Amniotic stem cell (primary cell): Measurements from ENCODE around the gene ZNF587B.
"Not testable (repeated sequence)": the region's sequence is repeated elsewhere in the genome, so short reads cannot be mapped to it uniquely, and the experiment has no call there.

Experiments used
- DNase-seq: peaks from one replicate; lab custom pipeline; 2025; lab: John Stamatoyannopoulos, UW

ZNF587B gene

GRCh38 chr19:57830071-57830602 is at the start of gene ZNF587B:
Gene ZNF587B (plus strand): TSS chr19:57830299. CDS start chr19:57830529, 230 bp downstream.
- no peak for DNase-seq

- DNase-seq, result no peak
Observed at GRCh38 chr19:57786286-57786685, 43.8 kb upstream of the ZNF587B start.

GRCh38 chr19:57786906-57787305 is 43.2 kb upstream of the ZNF587B start:
- DNase-seq, result no peak

- no peak for DNase-seq
Observed at GRCh38 chr19:57788114-57788692, 41.9 kb upstream of the ZNF587B start.

GRCh38 chr19:57789288-57789687 is 40.8 kb upstream of the ZNF587B start:
- DNase-seq, result no peak

GRCh38 chr19:57796580-57796979 is 33.5 kb upstream of the ZNF587B start:
- not testable (repeated sequence) for DNase-seq

- no peak for DNase-seq
Observed at GRCh38 chr19:57800696-57801095, 29.4 kb upstream of the ZNF587B start.

GRCh38 chr19:57802269-57802668 is 27.8 kb upstream of the ZNF587B start:
- DNase-seq, result no peak

- no peak for DNase-seq
Observed at GRCh38 chr19:57803265-57803593, 26.9 kb upstream of the ZNF587B start.

- peak; percentile 29 for DNase-seq
Observed at GRCh38 chr19:57803594-57804325, 26.3 kb upstream of the ZNF587B start.

- DNase-seq, result no peak
Observed at GRCh38 chr19:57807541-57807940, 22.6 kb upstream of the ZNF587B start.

GRCh38 chr19:57810410-57811295 is 19.4 kb upstream of the ZNF587B start:
- DNase-seq, result not testable (repeated sequence)

- no peak for DNase-seq
Observed at GRCh38 chr19:57812226-57812625, 17.9 kb upstream of the ZNF587B start.

GRCh38 chr19:57812975-57813820 is 16.9 kb upstream of the ZNF587B start:
- not testable (repeated sequence) for DNase-seq

- DNase-seq, result no peak
Observed at GRCh38 chr19:57813919-57814504, 16.1 kb upstream of the ZNF587B start.

- DNase-seq, result peak; percentile 91
Observed at GRCh38 chr19:57814505-57815246, 15.4 kb upstream of the ZNF587B start, which contains the start of gene ZNF552. Gene ZNF552 (minus strand): TSS chr19:57814913. CDS start chr19:57814743, 170 bp downstream.

- DNase-seq, result no peak
Observed at GRCh38 chr19:57815247-57816075, 14.6 kb upstream of the ZNF587B start.

- no peak for DNase-seq
Observed at GRCh38 chr19:57816652-57817051, 13.4 kb upstream of the ZNF587B start.

GRCh38 chr19:57817976-57818375 is 12.1 kb upstream of the ZNF587B start:
- no peak for DNase-seq
